ENCODE measurements around the gene ANO1. TPM values are rescaled to one million over a fixed set of nuclear protein-coding genes. Genes with fewer than 3 reads are reported as not detected.

Gene ANO1
- total RNA-seq, 1 donor from 2014 or later, result 1.1 TPM

DNA sequence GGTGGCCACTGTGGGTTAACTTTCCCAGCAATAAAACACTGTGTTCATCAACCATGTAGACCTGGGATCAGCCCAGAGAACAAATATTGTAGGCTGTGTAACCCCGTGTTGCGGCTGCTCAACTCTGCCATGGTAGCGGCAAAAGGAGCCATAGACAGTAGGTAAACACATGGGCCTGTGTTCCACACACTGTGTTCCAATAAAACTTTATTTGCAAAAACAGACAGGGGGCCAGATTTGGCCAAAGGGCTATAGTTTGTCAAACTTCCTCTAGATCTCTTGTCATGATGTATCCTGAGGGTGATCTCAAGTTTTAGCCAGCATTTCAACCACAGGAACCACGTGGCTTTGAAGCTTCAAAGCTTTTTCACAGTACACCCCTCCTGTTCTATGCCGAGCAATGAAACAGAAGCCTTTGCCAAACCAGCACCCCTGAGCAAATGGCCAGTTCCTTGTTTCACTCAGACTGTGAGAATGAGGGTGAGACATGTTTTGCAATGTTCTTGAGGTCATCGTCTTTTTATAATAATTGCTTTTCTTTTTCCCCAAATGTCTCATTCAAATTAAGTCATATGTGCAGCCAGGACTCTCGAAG lies 75.1 kb downstream of the ANO1 start:
- Histone ChIP-seq H3K36me3 (ENCODE audit: control insufficient read depth, insufficient read depth, low read length) (no peaks in the 10 kb centered on the region), H3K27me3 (ENCODE audit: control insufficient read depth, insufficient read depth, low read length) (peaks cover 20% of the 10 kb centered on the region), H3K4me3 (ENCODE audit: low read depth, low read length) (no peak overlapping the region)
- TF ChIP-seq, protein P1, sequence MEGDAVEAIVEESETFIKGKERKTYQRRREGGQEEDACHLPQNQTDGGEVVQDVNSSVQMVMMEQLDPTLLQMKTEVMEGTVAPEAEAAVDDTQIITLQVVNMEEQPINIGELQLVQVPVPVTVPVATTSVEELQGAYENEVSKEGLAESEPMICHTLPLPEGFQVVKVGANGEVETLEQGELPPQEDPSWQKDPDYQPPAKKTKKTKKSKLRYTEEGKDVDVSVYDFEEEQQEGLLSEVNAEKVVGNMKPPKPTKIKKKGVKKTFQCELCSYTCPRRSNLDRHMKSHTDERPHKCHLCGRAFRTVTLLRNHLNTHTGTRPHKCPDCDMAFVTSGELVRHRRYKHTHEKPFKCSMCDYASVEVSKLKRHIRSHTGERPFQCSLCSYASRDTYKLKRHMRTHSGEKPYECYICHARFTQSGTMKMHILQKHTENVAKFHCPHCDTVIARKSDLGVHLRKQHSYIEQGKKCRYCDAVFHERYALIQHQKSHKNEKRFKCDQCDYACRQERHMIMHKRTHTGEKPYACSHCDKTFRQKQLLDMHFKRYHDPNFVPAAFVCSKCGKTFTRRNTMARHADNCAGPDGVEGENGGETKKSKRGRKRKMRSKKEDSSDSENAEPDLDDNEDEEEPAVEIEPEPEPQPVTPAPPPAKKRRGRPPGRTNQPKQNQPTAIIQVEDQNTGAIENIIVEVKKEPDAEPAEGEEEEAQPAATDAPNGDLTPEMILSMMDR (IDR thresholded peaks at IDR 0.05; ENCODE audit: insufficient read depth, low read length, poor library complexity, severe bottlenecking), result no peak
- no peak for DNase-seq (ENCODE audit: low read depth)

DNA sequence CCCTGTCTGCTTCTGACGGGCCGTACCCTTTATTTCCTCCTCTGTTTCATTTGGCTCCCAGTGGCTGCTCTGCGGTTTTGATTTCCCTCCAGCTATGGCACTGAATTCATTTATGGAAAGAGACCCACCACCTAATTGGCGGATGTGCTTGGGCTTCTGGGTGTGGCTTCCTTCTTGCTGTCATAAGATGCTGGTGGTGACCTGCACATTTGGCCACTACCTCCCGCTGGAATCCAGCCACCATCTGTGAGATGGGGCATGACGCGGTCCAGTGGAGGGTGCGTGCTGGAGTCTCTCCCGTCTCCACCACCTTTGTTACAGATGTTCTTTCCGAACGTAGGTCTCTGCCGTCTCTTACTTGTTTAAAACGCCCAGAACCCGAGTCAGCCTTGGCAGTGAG lies 77.3 kb downstream of the ANO1 start:
- Histone ChIP-seq H3K4me3 (ENCODE audit: low read depth, low read length) (no peak overlapping the region), H3K36me3 (ENCODE audit: control insufficient read depth, insufficient read depth, low read length) (no peaks in the 10 kb centered on the region), H3K27me3 (ENCODE audit: control insufficient read depth, insufficient read depth, low read length) (peaks cover 17% of the 10 kb centered on the region)
- TF ChIP-seq, protein P1 (IDR thresholded peaks at IDR 0.05; ENCODE audit: insufficient read depth, low read length, poor library complexity, severe bottlenecking), result no peak
- DNase-seq (ENCODE audit: low read depth), result no peak

DNA sequence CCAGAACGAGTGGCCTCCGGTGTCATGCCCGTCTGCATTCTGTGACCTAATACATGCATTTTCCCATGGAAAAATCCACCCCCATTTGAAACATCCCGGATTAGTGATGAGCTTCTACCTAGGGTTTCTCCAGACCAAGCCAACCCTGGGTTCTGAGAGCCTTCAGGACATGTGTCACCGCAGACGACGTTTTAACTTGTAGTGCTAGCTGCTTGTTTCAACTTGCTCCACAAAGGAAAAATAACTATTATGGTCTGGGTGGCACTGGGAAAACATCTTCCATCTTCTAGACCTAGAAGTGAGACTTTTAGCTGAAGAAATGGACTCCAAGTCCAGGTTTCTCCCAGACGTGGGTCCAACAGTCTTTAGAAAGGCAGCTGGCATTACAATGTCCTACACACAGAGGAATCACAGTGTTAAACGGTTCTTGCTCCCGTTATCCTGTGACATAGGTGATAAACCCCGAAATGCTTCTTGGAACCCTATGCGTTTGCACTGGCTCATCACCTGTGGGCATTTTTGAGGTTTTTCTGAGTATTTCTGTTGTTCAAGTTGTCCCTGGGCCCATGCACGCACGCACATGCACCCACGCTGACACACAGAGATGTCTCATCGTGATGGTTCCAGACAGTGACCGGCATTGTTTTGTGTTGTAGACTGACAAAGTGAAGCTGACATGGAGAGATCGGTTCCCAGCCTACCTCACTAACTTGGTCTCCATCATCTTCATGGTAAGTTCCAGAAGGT lies 78.3 kb downstream of the ANO1 start:
- no peak for DNase-seq (ENCODE audit: low read depth)
- no peaks in the 10 kb centered on the region for H3K36me3 ChIP-seq (ENCODE audit: control insufficient read depth, insufficient read depth, low read length)
- TF ChIP-seq, protein P1 (IDR thresholded peaks at IDR 0.05; ENCODE audit: insufficient read depth, low read length, poor library complexity, severe bottlenecking), result no peak
- peaks cover 14% of the 10 kb centered on the region for H3K27me3 ChIP-seq (ENCODE audit: control insufficient read depth, insufficient read depth, low read length)
- H3K4me3 ChIP-seq (ENCODE audit: low read depth, low read length), result no peak overlapping the region

DNA sequence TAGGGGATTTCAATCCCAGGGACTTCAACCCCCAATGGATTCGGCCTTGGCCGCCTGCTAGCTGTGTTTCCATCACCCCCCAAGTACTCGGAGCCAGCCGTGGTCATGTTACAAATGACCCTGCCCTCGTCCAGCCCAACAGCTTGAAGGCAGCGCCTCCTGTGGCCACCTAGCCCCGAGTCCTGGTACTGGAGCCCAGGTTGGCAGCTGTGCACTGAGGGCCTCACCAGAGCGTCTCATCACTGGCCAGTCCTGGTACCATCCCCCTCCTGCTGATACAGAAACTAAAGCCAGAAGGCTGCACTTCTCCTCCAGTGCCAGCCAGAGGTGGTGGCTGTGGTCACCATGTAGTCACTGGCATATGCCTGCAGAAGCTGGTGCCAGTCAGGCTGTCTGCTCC lies 80.1 kb downstream of the ANO1 start:
- H3K36me3 ChIP-seq (ENCODE audit: control insufficient read depth, insufficient read depth, low read length), result no peaks in the 10 kb centered on the region
- no peak overlapping the region for H3K4me3 ChIP-seq (ENCODE audit: low read depth, low read length)
- no peak for DNase-seq (ENCODE audit: low read depth)
- TF ChIP-seq, protein P1 (IDR thresholded peaks at IDR 0.05; ENCODE audit: insufficient read depth, low read length, poor library complexity, severe bottlenecking), result peak; percentile 42
- H3K27me3 ChIP-seq (ENCODE audit: control insufficient read depth, insufficient read depth, low read length), result peaks cover 5% of the 10 kb centered on the region

DNA sequence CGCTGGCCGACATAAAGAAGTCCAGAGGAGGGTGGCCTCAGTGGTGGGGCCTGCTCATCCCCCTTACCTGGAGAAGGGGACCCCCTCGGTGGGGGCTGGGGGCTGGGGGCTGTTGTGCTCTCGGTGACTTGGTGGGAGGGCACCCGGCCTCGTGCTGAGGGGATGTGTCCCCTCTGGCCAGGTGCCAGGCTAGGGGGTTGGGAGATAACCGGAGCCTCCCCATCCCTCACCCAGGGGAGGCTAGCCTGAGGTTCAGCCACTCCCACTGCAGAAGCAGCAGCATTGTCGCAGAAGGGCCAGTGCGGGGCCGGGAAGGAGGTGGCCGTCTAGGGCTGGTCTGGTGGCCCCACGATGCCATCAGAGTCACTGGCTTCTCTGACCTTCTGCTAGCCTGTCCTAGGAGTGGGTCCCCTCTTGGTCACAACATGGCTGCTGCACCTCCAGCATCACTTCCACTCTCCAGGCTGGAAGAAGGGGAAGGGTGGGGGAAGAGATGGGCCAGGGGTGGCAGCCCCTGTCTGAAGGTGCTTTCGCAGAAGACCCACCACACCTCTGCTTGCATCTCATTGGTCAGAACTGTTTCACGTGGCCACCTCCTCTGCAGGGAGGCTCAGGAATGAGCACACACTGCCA lies 80.8 kb downstream of the ANO1 start:
- no peaks in the 10 kb centered on the region for H3K36me3 ChIP-seq (ENCODE audit: control insufficient read depth, insufficient read depth, low read length)
- DNase-seq (ENCODE audit: low read depth), result no peak

More for the DNA sequence above, 80.8 kb downstream of the ANO1 start:
- peaks cover 2% of the 10 kb centered on the region for H3K27me3 ChIP-seq (ENCODE audit: control insufficient read depth, insufficient read depth, low read length)
- TF ChIP-seq, protein P1 (IDR thresholded peaks at IDR 0.05; ENCODE audit: insufficient read depth, low read length, poor library complexity, severe bottlenecking), result no peak
- H3K4me3 ChIP-seq (ENCODE audit: low read depth, low read length), result no peak overlapping the region
